Peyer's patch (tissue), 4 donors: Measurements from ENCODE around the gene OR10J1. TPM values are rescaled to one million over a fixed set of nuclear protein-coding genes. Genes with fewer than 3 reads are reported as not detected.
"Not testable (repeated sequence)": the region's sequence is repeated elsewhere in the genome, so short reads cannot be mapped to it uniquely, and the experiment has no call there.

Experiments used
- DNase-seq, 3 donors: peaks; one replicate each; pipeline ENCODE4 v3.0.0-alpha.2; 2017 to 2019
- H3K27ac ChIP-seq, 4 donors: fragments of 200-600 bp; sonication (generic); one replicate each; pipeline ENCODE4 v1.5.1; 2016 to 2019
- H3K27me3 ChIP-seq, 2 donors: fragments of 200-600 bp; sonication (generic); one replicate each; pipeline ENCODE4 v1.5.1; 2019
- H3K36me3 ChIP-seq, 3 donors: fragments of 200-600 bp; sonication (generic); one replicate each; pipeline ENCODE4 v1.5.1; 2016 to 2019
- H3K4me1 ChIP-seq, 4 donors: fragments of 200-600 bp; sonication (generic); one replicate each; pipeline ENCODE4 v1.5.1; 2016 to 2019
- H3K4me3 ChIP-seq, 4 donors: fragments of 200-600 bp; sonication (generic); 1 replicate in 3 of 4; 2 replicates in 1 of 4; pipeline ENCODE4 v1.5.1; 2016 to 2019; ENCODE audit warnings: mild to moderate bottlenecking in 1 of 4
- H3K9me3 ChIP-seq, 4 donors: fragments of 200-600 bp; sonication (generic); one replicate each; pipeline ENCODE4 v1.5.1; 2016 to 2019; ENCODE audit warnings: mild to moderate bottlenecking in 1 of 4
- POLR2A ChIP-seq, 2 donors: fragments of 450-650 bp; IDR thresholded peaks; one replicate each; pipeline ENCODE4 v1.5.1; 2017; ENCODE audit warnings: antibody characterized with exemption in 2 of 2, mild to moderate bottlenecking in 2 of 2, moderate library complexity in 2 of 2
- total RNA-seq, 4 donors: library from RNA; depleted of rRNA; stranded (reverse); fragments of >200 nt; gene quantifications; one replicate each; pipeline ENCODE4 v1.1.0, GENCODE V29; 2016
- TF ChIP-seq, protein P1 (sequence below), 6 experiments: fragments of 450-650 bp in 4 of 6; fragments of 200-600 bp in 2 of 6; sonication (generic) in 1 of 6; IDR thresholded peaks; one replicate each; pipeline ENCODE4 v1.5.1; 2017 to 2019; ENCODE audit warnings: antibody characterized with exemption in 6 of 6, mild to moderate bottlenecking in 3 of 6, moderate library complexity in 1 of 6

OR10J1 gene
- total RNA-seq, 4 donors from 2014 or later, result not detected

GRCh38 chr1:159442428-159442827 lies 2.9 kb downstream of the OR10J1 start:
- Histone ChIP-seq H3K9me3 (no peaks in the 10 kb centered on the region), H3K36me3 (no peaks in the 10 kb centered on the region), H3K27ac (no peak overlapping the region), H3K27me3 (no peaks in the 10 kb centered on the region), H3K4me1 (no peaks in the 10 kb centered on the region), H3K4me3 (no peak overlapping the region)
- DNase-seq, result no peak
- TF ChIP-seq, protein P1, sequence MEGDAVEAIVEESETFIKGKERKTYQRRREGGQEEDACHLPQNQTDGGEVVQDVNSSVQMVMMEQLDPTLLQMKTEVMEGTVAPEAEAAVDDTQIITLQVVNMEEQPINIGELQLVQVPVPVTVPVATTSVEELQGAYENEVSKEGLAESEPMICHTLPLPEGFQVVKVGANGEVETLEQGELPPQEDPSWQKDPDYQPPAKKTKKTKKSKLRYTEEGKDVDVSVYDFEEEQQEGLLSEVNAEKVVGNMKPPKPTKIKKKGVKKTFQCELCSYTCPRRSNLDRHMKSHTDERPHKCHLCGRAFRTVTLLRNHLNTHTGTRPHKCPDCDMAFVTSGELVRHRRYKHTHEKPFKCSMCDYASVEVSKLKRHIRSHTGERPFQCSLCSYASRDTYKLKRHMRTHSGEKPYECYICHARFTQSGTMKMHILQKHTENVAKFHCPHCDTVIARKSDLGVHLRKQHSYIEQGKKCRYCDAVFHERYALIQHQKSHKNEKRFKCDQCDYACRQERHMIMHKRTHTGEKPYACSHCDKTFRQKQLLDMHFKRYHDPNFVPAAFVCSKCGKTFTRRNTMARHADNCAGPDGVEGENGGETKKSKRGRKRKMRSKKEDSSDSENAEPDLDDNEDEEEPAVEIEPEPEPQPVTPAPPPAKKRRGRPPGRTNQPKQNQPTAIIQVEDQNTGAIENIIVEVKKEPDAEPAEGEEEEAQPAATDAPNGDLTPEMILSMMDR (IDR thresholded peaks at IDR 0.05), result no peak
- TF ChIP-seq POLR2A (IDR thresholded peaks at IDR 0.05), result no peak

- DNase-seq, result no peak
Observed at GRCh38 chr1:159443066-159443750, 3.7 kb downstream of the OR10J1 start.

GRCh38 chr1:159444511-159444910 lies 5.0 kb downstream of the OR10J1 start:
- no peak overlapping the region for H3K4me3 ChIP-seq
- no peak for DNase-seq
- no peaks in the 10 kb centered on the region for H3K9me3 ChIP-seq
- H3K36me3 ChIP-seq, result no peaks in the 10 kb centered on the region
- H3K27me3 ChIP-seq, result no peaks in the 10 kb centered on the region
- H3K27ac ChIP-seq, result no peak overlapping the region
- H3K4me1 ChIP-seq, result no peaks in the 10 kb centered on the region
- TF ChIP-seq, protein P1 (IDR thresholded peaks at IDR 0.05), result no peak
- TF ChIP-seq POLR2A (IDR thresholded peaks at IDR 0.05), result no peak

More at GRCh38 chr1:159443066-159443750, 3.7 kb downstream of the OR10J1 start:
- H3K4me1 ChIP-seq, result no peaks in the 10 kb centered on the region
- TF ChIP-seq, protein P1 (IDR thresholded peaks at IDR 0.05), result no peak
- no peak for TF ChIP-seq POLR2A (IDR thresholded peaks at IDR 0.05)
- no peaks in the 10 kb centered on the region for H3K36me3 ChIP-seq
- H3K4me3 ChIP-seq, result no peak overlapping the region
- H3K27ac ChIP-seq, result no peak overlapping the region
- H3K27me3 ChIP-seq, result no peaks in the 10 kb centered on the region
- no peaks in the 10 kb centered on the region for H3K9me3 ChIP-seq

GRCh38 chr1:159448181-159448580 lies 8.7 kb downstream of the OR10J1 start:
- H3K27ac ChIP-seq, result no peak overlapping the region
- H3K4me3 ChIP-seq, result no peak overlapping the region
- H3K27me3 ChIP-seq, result no peaks in the 10 kb centered on the region
- no peaks in the 10 kb centered on the region for H3K36me3 ChIP-seq
- H3K4me1 ChIP-seq, result no peaks in the 10 kb centered on the region
- DNase-seq, result no peak
- TF ChIP-seq, protein P1 (IDR thresholded peaks at IDR 0.05), result no peak
- TF ChIP-seq POLR2A (IDR thresholded peaks at IDR 0.05), result no peak
- H3K9me3 ChIP-seq, result no peaks in the 10 kb centered on the region

GRCh38 chr1:159449605-159450004 lies 10.1 kb downstream of the OR10J1 start:
- not testable (repeated sequence) for H3K4me1 ChIP-seq, H3K9me3 ChIP-seq, H3K4me3 ChIP-seq, DNase-seq, H3K27me3 ChIP-seq, H3K27ac ChIP-seq, H3K36me3 ChIP-seq

DNA sequence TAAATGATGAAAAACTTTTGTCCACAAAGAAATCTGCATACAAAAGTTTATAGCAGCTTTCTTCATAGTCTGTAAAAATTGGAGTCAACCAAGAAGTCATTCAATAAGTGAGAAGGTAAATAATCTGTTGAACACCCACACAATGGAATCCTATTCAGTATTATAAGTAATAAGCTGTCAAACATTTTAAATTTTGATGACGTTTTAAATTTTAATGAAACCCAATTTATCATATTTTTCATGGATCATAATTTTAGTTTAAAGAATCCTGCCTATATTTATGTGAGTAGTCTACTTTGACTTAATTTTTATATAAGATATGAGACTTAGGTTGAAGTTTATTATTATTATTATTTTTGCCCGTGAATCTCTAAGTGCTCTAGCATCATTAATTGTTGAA lies 20.0 kb downstream of the OR10J1 start:
- no peaks in the 10 kb centered on the region for H3K4me1 ChIP-seq
- DNase-seq, result no peak
- TF ChIP-seq, protein P1 (IDR thresholded peaks at IDR 0.05), result no peak
- no peak for TF ChIP-seq POLR2A (IDR thresholded peaks at IDR 0.05)
- no peak overlapping the region for H3K4me3 ChIP-seq
- H3K27ac ChIP-seq, result no peak overlapping the region
- H3K9me3 ChIP-seq, result no peaks in the 10 kb centered on the region
- no peaks in the 10 kb centered on the region for H3K27me3 ChIP-seq
- H3K36me3 ChIP-seq, result no peaks in the 10 kb centered on the region
